ENCODE measurements around the gene SLC1A2. TPM values are rescaled to one million over a fixed set of nuclear protein-coding genes. Genes with fewer than 3 reads are reported as not detected.
A peak's percentile ranks its signal among the peaks of the same experiment; 100 is the strongest.

Gene SLC1A2
- total RNA-seq, 5 donors from 2014 or later (not counting 1 experiment from before 2014, with no cell fraction given), result 0.07 to 0.19 (median 0.12) TPM

DNA sequence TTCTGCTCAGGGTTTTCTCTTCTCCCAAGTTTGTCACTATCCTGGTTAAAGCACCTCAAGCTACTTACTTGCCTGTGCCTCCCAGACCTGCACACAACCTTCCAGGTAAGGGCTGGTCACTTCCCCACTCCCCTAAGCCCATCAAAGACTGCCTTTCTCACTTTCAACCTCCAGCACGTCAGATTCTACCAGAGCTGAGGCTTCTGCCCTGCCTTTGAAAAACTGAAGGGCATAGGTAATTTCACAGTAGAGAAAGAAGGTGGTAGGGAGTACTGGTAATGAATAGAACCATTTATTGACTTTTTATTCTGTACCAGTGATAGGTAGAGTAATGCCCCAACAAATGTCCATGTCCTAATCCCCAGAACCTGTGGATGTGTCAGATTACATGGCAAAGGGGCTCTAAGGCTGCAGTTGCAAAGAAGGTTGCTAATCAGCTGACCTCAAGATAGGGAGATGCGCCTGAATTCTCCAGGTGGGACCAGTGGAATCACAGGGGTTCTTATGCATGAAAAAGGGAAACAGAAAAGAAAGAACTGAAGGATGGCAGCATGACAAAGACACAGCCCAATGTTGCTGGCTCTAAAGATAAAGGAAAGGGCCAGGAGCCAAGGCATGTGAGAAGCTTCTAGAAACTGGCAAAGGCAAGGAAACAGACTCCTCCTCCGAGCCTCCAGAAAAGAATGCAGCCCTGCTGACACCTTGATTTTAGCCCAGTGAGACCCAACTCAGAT, 89.0 kb downstream of the SLC1A2 start:
- POLR2A ChIA-PET, result interaction anchor here in 1 of 2 donors (0.6 kb wide), 1 partner anchor 311 kb away, joined by 3 read pairs; no protein-coding TSS in a partner anchor

DNA sequence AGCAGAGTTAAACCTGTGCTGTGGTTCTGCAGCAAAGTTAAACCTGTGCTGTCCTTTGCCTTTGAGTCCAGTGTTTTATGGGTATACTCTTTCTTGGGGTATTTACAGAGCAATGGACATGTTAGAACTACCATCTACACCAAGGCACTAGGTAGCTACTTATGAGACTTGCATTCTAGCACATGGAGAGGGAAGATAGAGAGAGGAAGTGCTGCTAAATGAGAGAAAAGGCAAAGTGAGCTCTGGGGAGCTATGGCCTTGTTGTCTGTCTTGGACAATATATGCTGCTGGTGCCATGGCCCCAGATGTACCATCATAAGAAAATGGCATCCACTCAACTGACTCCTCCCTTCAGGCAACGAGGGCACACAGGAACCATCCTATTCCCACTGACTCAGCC, 91.5 kb downstream of the SLC1A2 start:
- ATAC-seq (replicated peaks in 1 of 4) (no peak), DNase-seq (no peak)
- H3K9me3 ChIP-seq, result peaks cover 2% of the 10 kb centered on the region
- peaks cover 26 to 40% of the 10 kb centered on the region in 2 experiments for H3K4me1 ChIP-seq (ENCODE audit: control insufficient read depth in 1 of 2, extremely low read depth in 1 of 2, insufficient read depth in 2 of 2, low read length in 2 of 2)
- no CpG with 5 or more reads among the region's 1 CpG for WGBS (ENCODE audit: insufficient coverage)
- H3K27ac ChIP-seq (ENCODE audit: low read length), result no peak overlapping the region
- H3K36me3 Mint-ChIP-seq, result peaks cover 5% of the 10 kb centered on the region
- ChIA-PET POLR2A (interaction anchor here (0.6 to 1.0 kb wide), 3 partner anchors 8 to 19 kb away, joined by 3 to 6 read pairs (median 3); no protein-coding TSS in a partner anchor), CTCF (interaction anchor here in 1 of 2 donors (0.6 to 1.2 kb wide), 2 partner anchors 19 to 22 kb away, joined by 3 to 4 read pairs; no protein-coding TSS in a partner anchor)
- no peak overlapping the region for H3K4me3 Mint-ChIP-seq
- no peaks in the 10 kb centered on the region for H3K36me3 ChIP-seq (ENCODE audit: control insufficient read depth in 2 of 2, extremely low read depth in 1 of 2, insufficient read depth in 1 of 2, low read length in 1 of 2)
- peaks cover 62 to 71% (median 67%) of the 10 kb centered on the region in 3 donors for H3K4me1 Mint-ChIP-seq
- peak overlapping the region; percentile 92 to 97 for H3K27ac Mint-ChIP-seq
- H3K27me3 ChIP-seq (replicated peaks in 1 of 2; ENCODE audit: control insufficient read depth in 2 of 2, extremely low read depth in 1 of 2, insufficient read depth in 2 of 2, low read length in 1 of 2), result no peaks in the 10 kb centered on the region
- peaks cover 3 to 13% (median 7%) of the 10 kb centered on the region in 3 donors for H3K9me3 Mint-ChIP-seq
- H3K4me3 ChIP-seq (ENCODE audit: control insufficient read depth in 1 of 2, extremely low read depth in 1 of 2, low read length in 1 of 2), result no peak overlapping the region
- H3K27me3 Mint-ChIP-seq, result no peaks in the 10 kb centered on the region

More for the DNA sequence above, 89.0 kb downstream of the SLC1A2 start:
- Histone ChIP-seq H3K27ac (ENCODE audit: low read length) (peak overlapping the region; percentile 81), H3K4me3 (ENCODE audit: control insufficient read depth in 1 of 2, extremely low read depth in 1 of 2, low read length in 1 of 2) (no peak overlapping the region), H3K4me1 (ENCODE audit: control insufficient read depth in 1 of 2, extremely low read depth in 1 of 2, insufficient read depth in 2 of 2, low read length in 2 of 2) (peaks cover 26 to 41% of the 10 kb centered on the region in 2 experiments), H3K27me3 (replicated peaks in 1 of 2; ENCODE audit: control insufficient read depth in 2 of 2, extremely low read depth in 1 of 2, insufficient read depth in 2 of 2, low read length in 1 of 2) (no peaks in the 10 kb centered on the region), H3K36me3 (ENCODE audit: control insufficient read depth in 2 of 2, extremely low read depth in 1 of 2, insufficient read depth in 1 of 2, low read length in 1 of 2) (no peaks in the 10 kb centered on the region), H3K9me3 (peaks cover 2% of the 10 kb centered on the region)
- Mint-ChIP-seq H3K9me3 (peaks cover 4 to 13% (median 5%) of the 10 kb centered on the region in 3 donors), H3K27me3 (no peaks in the 10 kb centered on the region), H3K4me1 (peaks cover 69 to 75% (median 71%) of the 10 kb centered on the region in 3 donors), H3K27ac (peak overlapping the region; percentile 92 to 97), H3K36me3 (peaks cover 13% of the 10 kb centered on the region), H3K4me3 (peak overlapping the region; percentile 3 to 45 (median 13))
- CTCF ChIA-PET, result interaction anchor here in 1 of 2 donors (1.1 to 1.5 kb wide), 2 partner anchors 12 to 73 kb away, joined by 3 to 4 read pairs; no protein-coding TSS in a partner anchor
- peak; percentile 17 to 36 (median 25) for ATAC-seq (replicated peaks in 1 of 4)
- DNase-seq, result peak in 1 of 35 experiments; percentile 28
- no CpG with 5 or more reads among the region's 3 CpGs for WGBS (ENCODE audit: insufficient coverage)

DNA sequence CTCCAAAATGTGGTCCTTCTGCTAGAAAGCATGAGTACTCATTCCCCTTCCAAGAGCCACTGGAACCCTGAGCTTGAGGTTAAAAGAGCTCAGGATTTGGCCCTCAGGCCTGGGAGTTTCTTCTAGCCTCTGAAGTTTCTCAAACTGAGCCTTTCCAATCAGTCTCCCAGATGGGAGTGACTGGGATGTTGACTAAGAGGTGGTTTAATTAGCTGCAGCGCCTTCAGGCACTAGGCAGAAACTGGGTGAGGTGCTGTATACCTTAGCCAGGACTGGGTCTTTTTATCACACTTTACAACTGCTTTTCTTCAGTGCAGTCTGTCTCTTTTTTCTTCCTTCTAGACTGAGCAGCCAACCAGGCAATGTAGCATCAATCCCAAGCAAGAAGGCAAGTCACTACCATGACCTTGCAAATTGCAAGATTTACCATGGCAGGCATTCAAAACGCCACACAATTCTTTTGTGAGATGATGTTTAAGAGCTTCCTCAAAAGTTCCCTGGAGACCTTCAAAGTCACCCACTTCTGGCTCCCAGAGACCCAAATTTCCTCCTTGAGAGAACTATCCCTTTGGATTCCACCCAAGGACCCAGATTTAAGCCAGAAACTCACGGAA, 93.0 kb downstream of the SLC1A2 start:
- H3K4me3 Mint-ChIP-seq, result no peak overlapping the region

DNA sequence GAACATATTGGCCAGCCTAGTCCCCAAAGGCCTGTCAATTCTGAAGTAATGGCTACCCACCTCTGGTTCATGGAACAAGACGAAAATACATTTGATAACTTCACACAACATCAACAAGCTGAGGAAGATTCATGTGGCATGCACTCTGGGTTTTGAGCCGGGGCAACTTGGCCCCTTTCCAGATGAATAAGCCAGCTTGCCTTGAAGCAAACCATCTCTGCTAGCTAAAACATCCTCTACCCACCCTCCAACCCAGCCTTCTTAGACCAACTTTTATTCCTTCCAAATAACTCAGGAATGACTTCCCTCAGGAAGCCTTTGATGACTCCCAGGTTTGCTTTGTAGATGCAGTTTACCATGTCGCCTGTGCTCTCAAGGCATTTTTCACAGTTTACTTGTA, 94.4 kb downstream of the SLC1A2 start:
- H3K27ac Mint-ChIP-seq, result no peak overlapping the region
- H3K27ac ChIP-seq (ENCODE audit: low read length), result no peak overlapping the region
- ChIA-PET POLR2A (no interaction called here), CTCF (interaction anchor here in 1 of 2 donors (0.8 kb wide), 1 partner anchor 15 kb away, joined by 3 read pairs; no protein-coding TSS in a partner anchor)
- peaks cover 0 to 7% (median 7%) of the 10 kb centered on the region in 3 donors for H3K9me3 Mint-ChIP-seq
- H3K27me3 Mint-ChIP-seq, result no peaks in the 10 kb centered on the region
- ATAC-seq (replicated peaks in 1 of 4) (no peak), DNase-seq (no peak)
- no peaks in the 10 kb centered on the region for H3K36me3 ChIP-seq (ENCODE audit: control insufficient read depth in 2 of 2, extremely low read depth in 1 of 2, insufficient read depth in 1 of 2, low read length in 1 of 2)
- H3K4me3 Mint-ChIP-seq, result no peak overlapping the region
- H3K9me3 ChIP-seq, result no peaks in the 10 kb centered on the region
- peaks cover 2% of the 10 kb centered on the region for H3K36me3 Mint-ChIP-seq
- 82% methylated on average over 2 of the region's 3 CpGs for whole genome bisulfite sequencing (ENCODE audit: insufficient coverage)
- H3K4me1 Mint-ChIP-seq, result peaks cover 35 to 51% (median 48%) of the 10 kb centered on the region in 3 donors
- no peak overlapping the region for H3K4me3 ChIP-seq (ENCODE audit: control insufficient read depth in 1 of 2, extremely low read depth in 1 of 2, low read length in 1 of 2)
- H3K27me3 ChIP-seq (replicated peaks in 1 of 2; ENCODE audit: control insufficient read depth in 2 of 2, extremely low read depth in 1 of 2, insufficient read depth in 2 of 2, low read length in 1 of 2), result no peaks in the 10 kb centered on the region
- peaks cover 5 to 13% of the 10 kb centered on the region in 2 experiments for H3K4me1 ChIP-seq (ENCODE audit: control insufficient read depth in 1 of 2, extremely low read depth in 1 of 2, insufficient read depth in 2 of 2, low read length in 2 of 2)

More for the DNA sequence above, 93.0 kb downstream of the SLC1A2 start:
- H3K27me3 ChIP-seq (replicated peaks in 1 of 2; ENCODE audit: control insufficient read depth in 2 of 2, extremely low read depth in 1 of 2, insufficient read depth in 2 of 2, low read length in 1 of 2), result no peaks in the 10 kb centered on the region
- no peaks in the 10 kb centered on the region for H3K36me3 ChIP-seq (ENCODE audit: control insufficient read depth in 2 of 2, extremely low read depth in 1 of 2, insufficient read depth in 1 of 2, low read length in 1 of 2)
- ATAC-seq (replicated peaks in 1 of 4), result no peak
- ChIA-PET CTCF (no interaction called here), POLR2A (interaction anchor here in 1 of 2 donors (0.6 to 0.7 kb wide), 2 partner anchors 312 to 364 kb away, joined by 3 to 7 read pairs; no protein-coding TSS in a partner anchor)
- no peak overlapping the region for H3K4me3 ChIP-seq (ENCODE audit: control insufficient read depth in 1 of 2, extremely low read depth in 1 of 2, low read length in 1 of 2)
- Mint-ChIP-seq H3K27me3 (no peaks in the 10 kb centered on the region), H3K27ac (peak overlapping the region in 1 of 2 donors; percentile 34), H3K4me1 (peaks cover 47 to 56% (median 55%) of the 10 kb centered on the region in 3 donors), H3K36me3 (peaks cover 2% of the 10 kb centered on the region), H3K9me3 (peaks cover 0 to 7% (median 7%) of the 10 kb centered on the region in 3 donors)
- no peak overlapping the region for H3K27ac ChIP-seq (ENCODE audit: low read length)
- no peak for DNase-seq
- H3K9me3 ChIP-seq, result no peaks in the 10 kb centered on the region
- WGBS (ENCODE audit: insufficient coverage), result 100% methylated on average over 1 of the region's 3 CpGs
- H3K4me1 ChIP-seq (ENCODE audit: control insufficient read depth in 1 of 2, extremely low read depth in 1 of 2, insufficient read depth in 2 of 2, low read length in 2 of 2), result peaks cover 18 to 27% of the 10 kb centered on the region in 2 experiments

DNA sequence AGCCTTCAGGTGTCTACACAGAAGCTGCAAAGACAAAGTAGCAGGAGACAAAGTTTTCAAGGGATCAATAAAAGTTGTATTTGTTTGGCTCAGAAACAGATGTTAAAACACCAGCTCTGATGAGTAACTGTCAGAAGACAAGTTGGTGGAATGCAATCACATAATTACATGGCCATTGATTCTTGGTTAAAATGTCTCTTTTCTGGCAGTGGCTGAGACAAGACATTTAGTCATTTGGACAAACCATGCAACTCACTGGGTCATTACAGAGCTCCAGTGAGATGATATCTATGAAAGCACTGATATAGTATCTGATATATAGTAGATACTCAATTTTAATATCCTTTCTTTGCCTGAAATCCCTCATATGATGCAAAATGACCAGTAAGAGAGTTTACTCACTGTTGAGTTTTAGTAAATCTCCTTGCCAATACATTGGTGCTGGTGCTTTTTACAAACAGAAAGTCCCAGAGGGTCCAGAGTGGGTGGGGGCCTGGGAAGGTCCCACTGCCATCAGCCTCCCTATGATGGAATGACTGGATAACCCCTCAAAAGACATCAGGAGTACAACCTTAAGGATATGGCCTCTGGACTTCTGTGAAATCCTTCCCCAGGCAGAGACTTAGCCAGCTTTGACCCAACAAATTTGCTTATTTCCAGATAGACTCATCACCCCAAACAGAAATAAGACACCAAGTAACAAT, 95.0 kb downstream of the SLC1A2 start:
- Histone ChIP-seq H3K4me1 (ENCODE audit: control insufficient read depth in 1 of 2, extremely low read depth in 1 of 2, insufficient read depth in 2 of 2, low read length in 2 of 2) (peaks cover 2 to 11% of the 10 kb centered on the region in 2 experiments), H3K9me3 (no peaks in the 10 kb centered on the region), H3K36me3 (ENCODE audit: control insufficient read depth in 2 of 2, extremely low read depth in 1 of 2, insufficient read depth in 1 of 2, low read length in 1 of 2) (no peaks in the 10 kb centered on the region), H3K4me3 (ENCODE audit: control insufficient read depth in 1 of 2, extremely low read depth in 1 of 2, low read length in 1 of 2) (no peak overlapping the region), H3K27me3 (replicated peaks in 1 of 2; ENCODE audit: control insufficient read depth in 2 of 2, extremely low read depth in 1 of 2, insufficient read depth in 2 of 2, low read length in 1 of 2) (no peaks in the 10 kb centered on the region), H3K27ac (ENCODE audit: low read length) (no peak overlapping the region)
- H3K9me3 Mint-ChIP-seq, result peaks cover 0 to 7% (median 4%) of the 10 kb centered on the region in 3 donors
- H3K27me3 Mint-ChIP-seq, result no peaks in the 10 kb centered on the region
- H3K4me3 Mint-ChIP-seq, result no peak overlapping the region
- POLR2A ChIA-PET, result no interaction called here
- H3K27ac Mint-ChIP-seq, result no peak overlapping the region
- CTCF ChIA-PET, result interaction anchor here in 1 of 2 donors (0.8 kb wide), 1 partner anchor 15 kb away, joined by 3 read pairs; no protein-coding TSS in a partner anchor
- peaks cover 2% of the 10 kb centered on the region for H3K36me3 Mint-ChIP-seq
- ATAC-seq (replicated peaks in 1 of 4) (no peak), DNase-seq (no peak)
- H3K4me1 Mint-ChIP-seq, result peaks cover 32 to 49% (median 44%) of the 10 kb centered on the region in 3 donors

Data from T-cell (primary cell).